Measurements from ENCODE around the gene TBC1D2. TPM values are rescaled to one million over a fixed set of nuclear protein-coding genes. Genes with fewer than 3 reads are reported as not detected.

The TBC1D2 gene
- total and polyA plus RNA-seq, 2 of the 4 experiments (the other 2 are of a cell fraction) = 36.9 to 62.7 TPM

GRCh38 chr9:98251551-98251950 lies 3.9 kb downstream of the TBC1D2 start:
- H3K79me1 ChIP-seq (ENCODE audit: low read depth in 1 of 2, low read length in 2 of 2) = peaks cover 32 to 68% of the 10 kb centered on the region in 2 experiments
- no peaks in the 10 kb centered on the region for H4K20me1 ChIP-seq (ENCODE audit: insufficient read depth, low read length)
- dilution Hi-C loops (cut with HindIII; ENCODE audit: low sequenced_read_pairs, unreplicated experiment) = no loop called here
- H2AK5ac ChIP-seq (ENCODE audit: low read depth, low read length) = peak overlapping the region; percentile 88; the same call in 1 of the 2 replicates
- H3K14ac ChIP-seq (replicated peaks; ENCODE audit: low read depth, low read length) = peak overlapping the region; percentile 65
- H3K27ac ChIP-seq (ENCODE audit: insufficient read depth, low read length) = peak overlapping the region; percentile 50
- H3K4me3 ChIP-seq (ENCODE audit: insufficient read depth, low read depth, low read length) = no peak overlapping the region
- peak overlapping the region; percentile 66 for H3K23ac ChIP-seq (ENCODE audit: low read depth, low read length)
- no TSS peak for BruUV-seq (replicated peaks)
- H3K56ac ChIP-seq (ENCODE audit: extremely low read depth, insufficient read depth, low read length) = no peak overlapping the region
- H3K4ac ChIP-seq (ENCODE audit: low read depth, low read length) = peak overlapping the region; percentile 87
- no peak overlapping the region for H3K4me2 ChIP-seq (ENCODE audit: low read depth, low read length)
- H3K18ac ChIP-seq (ENCODE audit: low read depth, low read length) = no peak overlapping the region
- H3K9me1 ChIP-seq (ENCODE audit: insufficient read depth, low read length) = peaks cover 40% of the 10 kb centered on the region
- H2BK120ac ChIP-seq (ENCODE audit: low read depth, low read length) = peak overlapping the region; percentile 77
- peak overlapping the region; percentile 57 for H4K91ac ChIP-seq (ENCODE audit: insufficient read depth, low read depth, low read length)
- no peak overlapping the region for H3K9ac ChIP-seq (ENCODE audit: low read depth, low read length)
- in situ Hi-C loops (cut with MboI; ENCODE audit: low sequenced_read_pairs) = no loop called here
- peaks cover 7% of the 10 kb centered on the region; the same call in 1 of the 2 replicates for H3K36me3 ChIP-seq (ENCODE audit: control insufficient read depth, insufficient read depth, low read length)
- peak overlapping the region; percentile 83 for H2BK5ac ChIP-seq (ENCODE audit: low read depth, low read length, poor library complexity, severe bottlenecking)
- no peaks in the 10 kb centered on the region for H3K9me3 ChIP-seq (ENCODE audit: control insufficient read depth, insufficient read depth, low read length)
- DNase-seq = peak; percentile 77
- TF ChIP-seq POLR2A (IDR thresholded peaks at IDR 0.05; ENCODE audit: low read depth, low read length) (no peak), SMC3 (IDR thresholded peaks at IDR 0.05; ENCODE audit: low read depth, low read length) (no peak), FOS (IDR thresholded peaks at IDR 0.05; ENCODE audit: low read depth, low read length) (0 out of 2 replicates have a peak, but pooled peaks have one; percentile 4), MAZ (IDR thresholded peaks at IDR 0.05; ENCODE audit: borderline replicate concordance, low read depth, low read length) (0 out of 2 replicates have a peak, but pooled peaks have one; percentile 20)
- TF ChIP-seq, protein P1, sequence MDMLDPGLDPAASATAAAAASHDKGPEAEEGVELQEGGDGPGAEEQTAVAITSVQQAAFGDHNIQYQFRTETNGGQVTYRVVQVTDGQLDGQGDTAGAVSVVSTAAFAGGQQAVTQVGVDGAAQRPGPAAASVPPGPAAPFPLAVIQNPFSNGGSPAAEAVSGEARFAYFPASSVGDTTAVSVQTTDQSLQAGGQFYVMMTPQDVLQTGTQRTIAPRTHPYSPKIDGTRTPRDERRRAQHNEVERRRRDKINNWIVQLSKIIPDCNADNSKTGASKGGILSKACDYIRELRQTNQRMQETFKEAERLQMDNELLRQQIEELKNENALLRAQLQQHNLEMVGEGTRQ (IDR thresholded peaks at IDR 0.05; ENCODE audit: low read depth, low read length) = no peak
- peak overlapping the region; percentile 71; the same call in 1 of the 3 replicates for H2BK15ac ChIP-seq (ENCODE audit: low read depth, low read length)
- intact Hi-C loops (cut with micrococcal nuclease) = no loop called here
- H3K4me1 ChIP-seq (ENCODE audit: control insufficient read depth, insufficient read depth, low read length) = peaks cover 41% of the 10 kb centered on the region
- H2AFZ ChIP-seq (replicated peaks; ENCODE audit: low read length, poor library complexity) = peak overlapping the region; percentile 48
- ATAC-seq (ENCODE audit: low read depth) = no peak
- peak overlapping the region; percentile 51 for H2BK20ac ChIP-seq (ENCODE audit: low read depth, low read length)
- H3K27me3 ChIP-seq (ENCODE audit: control insufficient read depth, insufficient read depth, low read length) = no peaks in the 10 kb centered on the region
- CTCF ChIA-PET = interaction anchor here (0.6 kb wide), 1 partner anchor 525 kb away, joined by 3 read pairs; no protein-coding TSS in a partner anchor
- H4K5ac ChIP-seq (ENCODE audit: low read depth, low read length) = peak overlapping the region; percentile 38; the same call in 1 of the 2 replicates
- 59% methylated on average over 4 of the region's 9 CpGs; no CpG with 5 or more reads in 1 of the 2 experiments for WGBS, 2 experiments (ENCODE audit: extremely low coverage in 2 of 2, insufficient read length in 1 of 2)
- H4K8ac ChIP-seq (ENCODE audit: low read depth in 2 of 2, low read length in 2 of 2) = peak overlapping the region; percentile 59 to 84; a peak in 3 of 4 replicates
- peak overlapping the region; percentile 90 for H2AK9ac ChIP-seq (replicated peaks; ENCODE audit: low read depth, low read length, poor library complexity)
- POLR2A ChIA-PET (ENCODE audit: unreplicated experiment) = no interaction called here

Data from IMR-90 (cell line).